DOHH2 (cell line): ENCODE measurements around the gene FOLR2.

Experiments
- EZH2phosphoT487 ChIP-seq: fragments of 200-600 bp; sonication (generic); IDR thresholded peaks from 2 replicates; pipeline ENCODE4 v1.6.1; 2017; ENCODE audit warnings: borderline replicate concordance, mild to moderate bottlenecking, antibody characterized with exemption, low read length, moderate library complexity, mixed read lengths
- TF ChIP-seq, protein P1 (sequence below): fragments of 200-600 bp; sonication (generic); IDR thresholded peaks from one replicate; pipeline ENCODE4 v1.5.1; 2014; ENCODE audit warnings: antibody characterized with exemption, mild to moderate bottlenecking, low read depth, low read length; ENCODE audit not compliant: poor library complexity, severe bottlenecking

DNA sequence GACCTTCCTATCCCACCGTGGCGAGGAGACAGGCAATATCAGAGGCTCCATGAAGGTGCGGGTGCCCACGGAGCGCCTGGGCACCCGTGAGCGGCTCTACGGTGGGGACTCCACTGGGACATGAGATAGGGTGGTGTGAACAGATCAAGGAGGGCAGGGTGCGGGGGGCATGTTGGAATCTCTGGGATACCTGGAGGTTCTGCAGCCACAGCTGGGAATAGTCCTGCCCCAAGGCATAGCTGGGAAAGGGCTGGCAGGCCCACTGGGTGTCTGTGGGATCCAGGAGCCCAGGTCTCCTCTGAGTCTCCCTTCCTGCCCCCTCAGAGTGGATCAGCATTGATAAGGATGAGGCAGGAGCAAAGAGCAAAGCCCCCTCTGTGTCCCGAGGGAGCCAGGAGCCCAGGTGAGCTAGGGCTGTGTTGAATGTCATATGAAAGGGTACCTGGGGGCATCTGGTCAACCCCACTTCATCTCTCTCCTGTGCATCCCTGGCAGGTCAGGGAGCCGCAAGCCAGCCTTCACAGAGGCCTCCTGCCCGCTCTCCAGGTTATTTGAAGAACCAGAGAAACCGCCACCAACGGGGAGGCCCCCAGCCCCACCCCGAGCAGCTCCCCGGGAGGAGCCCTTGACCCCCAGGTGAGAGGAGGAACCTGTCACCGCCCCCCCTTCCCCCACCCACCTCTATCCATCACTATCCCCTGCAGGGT lies 18.9 kb downstream of the FOLR2 start:
- TF ChIP-seq, protein P1, sequence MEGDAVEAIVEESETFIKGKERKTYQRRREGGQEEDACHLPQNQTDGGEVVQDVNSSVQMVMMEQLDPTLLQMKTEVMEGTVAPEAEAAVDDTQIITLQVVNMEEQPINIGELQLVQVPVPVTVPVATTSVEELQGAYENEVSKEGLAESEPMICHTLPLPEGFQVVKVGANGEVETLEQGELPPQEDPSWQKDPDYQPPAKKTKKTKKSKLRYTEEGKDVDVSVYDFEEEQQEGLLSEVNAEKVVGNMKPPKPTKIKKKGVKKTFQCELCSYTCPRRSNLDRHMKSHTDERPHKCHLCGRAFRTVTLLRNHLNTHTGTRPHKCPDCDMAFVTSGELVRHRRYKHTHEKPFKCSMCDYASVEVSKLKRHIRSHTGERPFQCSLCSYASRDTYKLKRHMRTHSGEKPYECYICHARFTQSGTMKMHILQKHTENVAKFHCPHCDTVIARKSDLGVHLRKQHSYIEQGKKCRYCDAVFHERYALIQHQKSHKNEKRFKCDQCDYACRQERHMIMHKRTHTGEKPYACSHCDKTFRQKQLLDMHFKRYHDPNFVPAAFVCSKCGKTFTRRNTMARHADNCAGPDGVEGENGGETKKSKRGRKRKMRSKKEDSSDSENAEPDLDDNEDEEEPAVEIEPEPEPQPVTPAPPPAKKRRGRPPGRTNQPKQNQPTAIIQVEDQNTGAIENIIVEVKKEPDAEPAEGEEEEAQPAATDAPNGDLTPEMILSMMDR, result no peak
- TF ChIP-seq EZH2phosphoT487, result no peak
